DMS79 (cell line): ENCODE results near the gene BHLHE40.

ENCODE experiments used
- DNase-seq: peaks from one replicate; lab custom pipeline; 2025; lab: John Stamatoyannopoulos, UW

The BHLHE40 gene

DNA sequence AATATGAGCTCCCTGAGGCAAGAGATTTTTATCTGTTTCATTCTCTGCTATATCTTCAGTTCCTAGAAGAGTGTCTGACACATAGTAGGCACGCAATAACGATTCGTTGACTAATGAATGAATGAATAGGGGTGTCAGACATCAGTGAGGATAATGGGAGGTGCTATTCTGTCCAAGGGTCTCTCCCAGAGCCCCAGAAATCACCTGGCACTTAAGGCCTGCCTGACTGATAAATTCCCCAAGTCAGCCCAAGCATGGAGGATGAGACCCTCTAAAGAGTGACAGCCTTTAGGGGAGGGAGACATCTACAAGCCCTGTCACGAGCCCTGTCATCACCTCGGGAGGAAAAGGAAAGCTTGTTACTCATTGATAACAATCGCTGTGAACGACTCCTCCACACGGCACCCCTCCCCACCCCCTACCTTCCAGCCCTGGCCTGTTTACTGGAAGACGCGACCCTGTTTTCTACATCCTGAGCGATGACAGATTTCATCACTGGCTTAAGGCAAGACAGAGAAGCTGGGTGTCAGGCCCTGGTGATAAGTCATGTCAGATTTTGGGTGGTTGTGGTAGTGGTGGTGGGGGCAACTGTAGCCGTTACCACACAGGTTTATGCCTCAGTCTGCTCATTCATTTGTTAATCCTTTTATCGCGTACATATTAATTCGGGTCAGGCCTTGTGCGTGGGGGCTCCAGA is 23.1 kb downstream of the BHLHE40 start:
- DNase-seq, result no peak

DNA sequence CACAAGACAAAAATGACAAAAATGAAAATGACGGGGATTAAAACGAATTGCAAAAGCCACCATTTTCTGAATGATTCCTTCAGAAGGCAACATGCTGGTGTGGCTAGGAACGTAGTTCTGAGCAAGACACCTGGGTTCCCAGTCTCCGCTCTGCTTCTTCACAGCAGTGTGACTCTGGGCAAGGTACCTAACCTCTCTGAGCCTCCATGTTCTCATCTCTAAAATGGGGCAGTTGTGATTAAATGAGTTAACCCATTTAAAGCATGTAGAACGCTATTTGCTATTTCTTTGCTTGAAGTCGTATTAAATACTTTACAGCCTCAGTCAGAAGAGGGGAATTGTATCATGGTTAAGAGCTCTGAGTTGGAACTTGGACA is 23.6 kb downstream of the BHLHE40 start:
- no peak for DNase-seq

DNA sequence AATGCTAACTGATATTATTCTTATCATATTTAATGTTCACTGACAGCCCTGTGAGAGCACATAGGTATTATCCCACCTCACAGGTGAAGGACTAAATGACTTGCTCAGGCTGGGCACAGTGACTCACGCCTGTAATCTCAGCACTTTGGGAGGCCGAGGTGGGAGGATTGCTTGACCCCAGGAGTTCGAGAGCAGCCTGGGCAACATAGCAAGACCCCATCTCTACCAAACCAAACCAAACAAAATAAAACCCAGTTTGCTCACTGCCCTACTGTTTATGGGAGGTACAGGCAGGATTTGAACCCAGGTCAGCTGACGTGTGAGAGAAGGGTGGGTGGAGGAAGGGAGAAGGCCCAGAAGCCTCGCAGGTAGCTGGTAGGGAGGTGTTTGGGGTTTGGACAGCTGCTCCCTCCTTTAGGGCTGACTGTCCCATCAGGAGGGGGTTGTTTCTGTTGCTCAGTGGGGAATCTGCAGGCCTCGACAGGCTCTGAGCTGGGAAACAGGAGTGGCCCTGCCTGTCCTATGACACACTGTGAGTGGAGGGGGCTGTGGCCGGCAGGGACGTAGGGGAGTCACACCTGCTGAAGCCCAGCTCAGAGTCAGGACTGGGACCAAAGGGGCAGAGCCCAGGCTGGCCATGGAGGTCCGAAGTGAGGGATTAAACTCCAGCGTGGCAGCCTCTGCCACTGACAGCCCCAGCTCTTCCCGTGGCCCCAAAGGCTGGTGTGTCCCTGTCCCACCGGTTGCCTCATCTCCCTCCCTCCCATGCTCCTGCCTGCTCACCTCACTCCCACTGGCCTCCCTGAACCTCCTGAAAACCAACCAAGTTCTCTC is 25.3 kb downstream of the BHLHE40 start:
- DNase-seq, result no peak

DNA sequence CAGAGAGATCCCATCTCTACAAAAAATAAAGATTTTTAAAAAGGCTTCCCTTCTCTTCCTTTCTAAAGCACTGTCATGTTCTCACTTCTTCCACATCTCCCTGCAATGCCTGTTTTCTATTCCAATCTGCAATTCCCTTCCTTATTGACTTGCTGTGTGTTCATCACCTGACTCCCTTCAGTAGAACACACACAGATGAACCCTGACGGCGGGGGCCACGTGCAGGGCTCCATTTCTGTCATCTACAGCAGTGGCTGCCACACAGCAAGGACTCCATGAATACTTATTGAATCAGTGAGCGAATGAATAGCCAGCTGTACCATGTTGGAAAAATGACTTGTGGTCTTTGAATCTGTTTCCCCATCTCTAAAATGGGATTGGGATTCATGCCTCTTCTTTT is 26.1 kb downstream of the BHLHE40 start:
- no peak for DNase-seq

DNA sequence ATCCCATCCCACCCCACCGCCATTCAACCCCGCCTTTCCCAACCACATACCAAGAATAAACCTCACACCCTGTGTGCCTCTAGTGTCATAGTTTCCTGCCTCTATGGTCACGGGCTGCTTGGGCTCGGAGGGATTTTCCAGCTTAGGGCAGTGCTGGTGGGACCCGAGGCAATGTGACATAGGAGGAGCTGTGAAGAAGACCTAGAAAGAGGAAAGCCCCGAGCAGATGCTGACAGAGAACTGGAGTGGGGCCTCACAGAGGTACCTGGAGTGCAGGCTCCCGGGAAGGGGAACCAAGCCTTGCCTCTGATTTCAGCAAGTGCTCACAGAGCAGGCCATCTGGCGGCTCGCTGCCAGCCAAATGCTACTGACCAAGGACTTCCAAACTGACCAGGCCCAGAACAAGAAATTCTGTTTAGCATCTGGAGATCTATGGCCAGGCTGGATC is 27.5 kb downstream of the BHLHE40 start:
- DNase-seq, result no peak

DNA sequence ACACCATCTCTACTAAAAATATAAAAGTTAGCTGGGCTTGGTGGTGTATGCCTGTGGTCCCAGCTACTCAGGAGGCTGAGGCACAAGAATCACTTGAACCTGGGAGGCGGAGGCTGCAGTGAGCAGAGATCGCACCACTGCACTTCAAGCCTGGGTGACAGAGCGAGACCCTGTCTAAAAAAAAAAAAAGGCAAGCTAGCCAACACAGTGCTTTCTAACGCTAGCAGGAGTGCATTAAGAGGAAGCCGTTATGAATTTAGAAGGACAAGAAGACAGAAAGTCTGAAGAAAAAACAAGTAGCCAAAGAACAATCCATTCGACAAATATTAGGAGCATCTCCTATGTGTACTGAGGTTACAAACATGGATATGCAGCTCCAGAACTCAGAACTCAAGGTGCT is 28.6 kb downstream of the BHLHE40 start:
- DNase-seq, result no peak

DNA sequence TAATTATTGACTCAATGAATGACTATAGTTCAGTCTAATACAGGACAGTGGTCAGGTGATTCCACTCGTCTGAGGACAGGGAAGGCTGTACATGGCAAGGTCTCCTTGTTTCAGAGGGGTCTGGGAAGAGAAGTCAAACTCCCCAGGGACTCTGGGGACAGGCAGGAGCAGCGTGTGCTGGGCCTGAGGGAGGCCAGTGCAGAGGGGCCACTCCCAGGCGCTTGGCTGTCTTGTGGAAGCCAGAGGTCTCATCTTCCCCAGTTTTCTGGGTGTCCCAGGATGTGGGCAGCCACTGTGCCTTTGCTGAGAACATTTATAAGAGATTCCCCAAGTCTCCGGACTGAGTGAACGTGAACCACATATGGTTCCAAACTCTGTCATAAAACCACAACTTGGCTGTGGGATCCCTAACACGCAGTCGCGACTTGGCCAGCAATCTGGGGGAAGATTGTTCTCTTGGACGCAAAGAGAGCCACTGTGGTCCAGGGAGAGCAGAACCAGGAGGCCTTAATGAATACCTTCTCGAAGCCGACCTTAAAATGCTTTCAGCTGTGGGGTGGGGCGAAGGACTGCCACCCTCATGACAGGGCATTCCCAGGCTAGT is 30.4 kb downstream of the BHLHE40 start:
- no peak for DNase-seq

DNA sequence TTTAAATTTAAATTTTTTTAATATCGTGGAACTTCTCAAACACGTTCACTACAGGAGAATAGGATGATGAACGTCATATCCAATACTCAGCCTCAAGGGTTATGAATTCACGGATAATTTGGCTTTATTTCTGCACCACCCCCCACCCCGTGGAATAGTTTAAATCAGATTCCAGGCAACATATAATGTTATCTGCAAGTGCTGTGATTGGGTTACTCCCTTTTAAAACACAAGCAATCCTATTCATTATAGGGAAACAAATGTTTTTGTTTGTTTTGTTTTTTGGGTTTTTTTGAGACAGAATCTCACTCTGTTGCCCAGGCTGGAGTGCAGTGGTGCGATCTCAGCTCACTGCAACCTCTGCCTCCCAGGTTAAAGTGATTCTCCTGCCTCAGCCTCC is 30.9 kb downstream of the BHLHE40 start:
- no peak for DNase-seq

DNA sequence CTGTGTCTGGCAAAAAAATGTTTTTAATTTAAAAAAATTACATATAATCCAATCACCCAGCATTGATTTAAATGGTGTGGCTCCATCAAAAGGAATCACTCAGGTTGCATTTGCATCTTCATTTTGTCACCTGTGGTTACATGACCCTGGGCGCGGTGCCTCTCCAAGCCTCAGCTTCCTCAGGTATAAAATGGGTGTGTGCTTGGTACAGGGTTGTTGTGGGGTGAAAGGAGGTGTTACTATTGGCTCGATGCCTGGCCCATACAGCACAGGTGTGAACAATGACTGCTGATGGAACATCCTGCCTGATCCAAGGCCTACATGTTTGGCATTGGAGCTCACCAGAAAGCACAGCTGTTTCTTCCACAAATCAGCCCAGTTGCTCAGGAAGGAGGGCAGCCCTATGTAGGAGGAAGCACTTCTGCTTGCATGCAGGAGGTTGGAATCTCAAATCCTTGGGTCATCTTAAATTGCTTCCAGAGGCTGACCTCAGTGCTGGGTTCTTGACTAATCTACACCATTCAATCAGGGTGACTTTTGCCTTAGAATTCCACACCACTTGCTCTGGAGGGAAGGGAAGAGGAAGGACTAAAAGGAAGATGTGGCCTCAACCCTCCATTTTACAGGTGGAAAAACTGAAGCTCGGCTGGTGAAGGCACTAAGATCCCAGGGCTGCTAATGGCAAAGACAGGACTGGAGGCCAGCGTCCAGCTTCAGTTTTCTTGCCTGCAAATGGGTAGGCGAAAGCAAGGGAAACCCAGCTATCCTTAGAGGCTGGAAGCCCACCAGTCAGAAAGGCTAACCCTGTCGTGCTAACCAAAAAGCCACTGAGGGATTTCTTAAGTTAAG is 31.7 kb downstream of the BHLHE40 start:
- DNase-seq, result no peak

DNA sequence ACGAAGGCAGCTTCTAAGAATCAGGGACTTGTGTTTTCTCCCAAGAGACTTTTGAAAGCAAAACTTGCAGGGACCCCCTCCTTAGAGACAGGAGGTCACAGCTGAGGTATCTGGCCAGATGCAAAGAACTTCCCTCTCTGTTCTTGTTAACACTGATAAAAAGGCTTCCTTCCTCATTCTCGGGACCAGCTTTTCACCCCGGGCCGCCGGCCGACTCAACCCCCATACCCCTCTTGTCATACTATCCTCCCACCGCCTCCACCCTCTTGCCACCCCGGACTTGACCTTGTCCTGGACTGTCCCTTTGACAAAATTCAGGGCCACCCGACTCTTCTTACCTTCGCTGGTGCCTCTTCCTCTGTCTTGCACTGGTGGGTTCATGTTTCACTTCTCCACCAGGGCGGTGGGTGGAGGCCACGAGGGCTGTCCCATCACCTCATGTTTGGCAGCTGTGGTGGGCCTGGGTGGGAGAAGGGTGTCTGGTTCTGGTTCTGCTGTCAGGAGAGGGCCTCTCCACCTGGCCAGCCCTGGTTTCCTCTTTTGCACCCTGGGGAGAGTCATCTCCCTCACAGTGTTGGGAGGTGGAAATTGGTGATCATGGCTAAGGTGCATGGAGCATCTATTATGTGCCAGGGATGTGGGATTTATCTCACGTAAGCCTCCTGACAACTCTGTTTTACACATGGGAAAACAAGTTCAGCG is 32.5 kb downstream of the BHLHE40 start:
- no peak for DNase-seq

DNA sequence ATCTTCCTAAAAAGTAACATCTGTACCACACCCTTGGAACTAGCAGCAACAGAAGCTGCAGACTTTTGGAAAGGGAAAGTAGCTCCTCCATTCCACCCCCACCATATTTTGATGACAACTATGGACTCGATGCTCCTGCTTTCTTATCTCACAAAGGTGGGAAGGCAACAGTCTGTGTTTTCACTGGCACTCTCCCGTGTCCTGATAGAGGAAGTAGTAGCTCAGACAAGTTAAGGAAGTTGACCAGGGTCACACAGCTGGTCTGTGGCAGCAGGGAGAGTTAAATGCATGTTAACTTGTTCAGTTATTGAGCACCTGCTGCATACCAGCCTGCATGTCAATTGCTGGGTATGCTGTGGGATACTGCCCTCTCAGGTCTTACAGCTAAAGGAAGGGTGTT is 33.1 kb downstream of the BHLHE40 start:
- no peak for DNase-seq

DNA sequence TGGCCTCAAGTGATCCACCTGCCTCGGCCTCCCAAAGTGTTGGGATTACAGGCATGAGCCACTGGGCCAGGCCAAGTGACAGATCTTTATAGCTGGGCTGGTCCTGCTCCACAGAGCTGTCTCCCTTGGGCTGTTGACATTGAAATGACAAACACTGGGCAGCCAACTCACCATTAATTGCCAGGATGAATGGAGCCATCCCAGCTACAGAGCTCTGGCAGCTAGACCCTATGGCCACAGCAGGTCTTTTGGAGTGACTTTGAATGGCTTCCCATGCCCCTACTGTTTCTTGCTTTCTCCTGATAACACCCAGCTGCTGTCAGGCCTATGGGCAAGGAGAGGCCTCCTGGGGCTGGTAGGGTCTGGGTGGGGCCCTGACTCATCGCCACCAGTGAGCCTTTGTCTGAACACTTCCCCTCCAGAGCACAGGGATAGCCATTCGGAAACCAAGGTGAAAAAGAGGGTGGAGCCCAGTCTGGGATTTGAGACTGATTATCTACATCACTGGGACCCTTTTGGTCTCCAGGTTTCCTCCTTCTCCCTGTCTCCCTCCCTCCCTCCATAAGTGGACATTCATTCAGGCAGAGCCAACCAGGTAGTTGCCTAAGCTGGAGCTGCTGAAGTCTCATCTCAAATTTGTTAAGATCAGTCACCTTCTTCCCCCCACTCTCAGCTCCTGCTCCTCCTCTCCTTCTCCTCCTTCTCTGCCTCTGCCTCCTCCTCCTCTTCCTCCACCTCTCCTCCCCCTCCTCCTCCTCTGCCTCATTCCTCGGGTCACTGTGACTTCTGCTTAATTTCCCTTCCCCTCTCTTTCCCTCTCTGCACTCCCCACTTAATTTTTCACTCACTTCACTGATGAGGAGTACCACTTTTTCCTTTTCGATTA is 34.0 kb downstream of the BHLHE40 start:
- no peak for DNase-seq

DNA sequence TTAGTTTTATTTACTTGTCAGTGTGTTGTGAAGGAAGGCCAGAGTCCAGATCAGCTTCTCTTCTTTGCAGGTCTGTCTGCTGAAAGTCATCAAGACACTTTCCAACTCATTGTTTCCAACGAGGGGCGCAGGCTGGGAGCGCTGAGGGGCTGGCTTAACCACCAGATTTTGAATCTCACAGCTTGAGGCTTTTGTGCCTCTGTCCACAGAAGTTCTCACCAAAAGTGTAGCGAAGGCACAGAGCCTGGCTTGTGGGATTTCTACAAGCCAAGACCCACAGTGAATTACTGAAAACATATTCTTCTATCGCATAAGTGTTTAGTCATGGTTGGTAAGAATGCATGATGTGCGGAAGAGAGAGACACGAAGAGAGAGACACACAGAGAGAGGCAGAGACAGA is 35.2 kb downstream of the BHLHE40 start:
- no peak for DNase-seq

DNA sequence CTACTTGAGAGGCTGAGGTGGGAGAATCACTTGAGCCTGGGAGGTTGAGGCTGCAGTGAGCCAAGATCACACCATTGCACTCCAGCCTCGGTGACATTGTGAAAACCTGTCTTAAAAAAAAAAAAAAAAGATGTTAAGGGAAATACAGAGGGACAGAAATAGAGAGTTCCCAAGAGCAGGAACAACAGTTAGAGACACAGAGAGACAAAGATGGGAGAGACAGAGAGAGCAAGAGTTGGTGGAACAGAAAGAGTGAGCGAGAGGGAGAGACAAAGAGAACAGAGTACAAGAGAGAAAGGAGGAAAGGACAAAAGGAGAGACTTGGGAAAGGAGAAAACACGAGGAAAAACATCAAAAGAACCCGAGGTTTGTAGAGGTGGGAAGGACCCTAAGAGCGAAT is 35.8 kb downstream of the BHLHE40 start:
- DNase-seq, result no peak

DNA sequence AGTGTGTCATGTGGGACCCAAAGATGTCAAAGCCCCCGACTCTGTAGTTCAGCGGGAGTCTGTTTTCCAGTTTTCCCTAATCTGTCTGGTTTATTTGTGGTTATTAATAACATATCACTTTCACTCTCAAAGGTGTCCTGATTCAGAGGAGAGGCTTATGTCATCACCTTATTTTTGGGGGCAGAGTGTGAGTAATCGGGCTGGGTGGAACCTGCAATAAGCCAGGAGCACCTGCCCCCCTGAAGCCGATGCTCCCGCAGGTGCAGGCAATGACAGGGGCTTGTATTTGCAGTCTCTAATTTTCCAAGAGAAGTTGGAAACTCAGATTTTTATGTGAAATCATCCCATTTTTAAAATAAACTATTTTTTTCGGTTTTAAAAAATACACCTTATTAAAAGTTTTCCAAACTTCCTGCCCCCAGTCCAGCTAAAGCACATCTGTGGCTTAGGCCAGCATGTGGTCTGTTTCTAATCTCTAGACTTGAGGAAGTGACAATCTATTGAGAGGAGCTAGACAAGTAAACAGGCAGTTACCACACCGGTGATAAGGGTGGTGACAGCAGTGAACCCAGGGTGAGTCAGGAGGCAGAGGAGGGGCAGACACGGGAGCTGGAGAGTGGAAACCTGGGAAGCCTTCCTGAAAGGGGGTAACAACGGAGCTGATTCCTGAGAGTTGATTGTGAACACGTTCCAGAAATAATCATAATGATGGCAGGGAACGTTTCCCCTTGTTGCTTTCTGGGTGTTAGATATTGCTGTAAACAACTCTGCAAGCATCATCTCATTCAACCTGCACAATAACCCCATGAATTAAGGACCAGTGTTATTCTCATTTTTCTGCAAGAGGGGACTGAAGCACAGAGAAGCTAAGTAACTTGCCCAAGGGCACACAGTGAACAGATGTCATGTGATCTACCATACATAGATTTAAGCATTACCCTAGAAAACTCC is 37.2 kb downstream of the BHLHE40 start:
- DNase-seq, result no peak

DNA sequence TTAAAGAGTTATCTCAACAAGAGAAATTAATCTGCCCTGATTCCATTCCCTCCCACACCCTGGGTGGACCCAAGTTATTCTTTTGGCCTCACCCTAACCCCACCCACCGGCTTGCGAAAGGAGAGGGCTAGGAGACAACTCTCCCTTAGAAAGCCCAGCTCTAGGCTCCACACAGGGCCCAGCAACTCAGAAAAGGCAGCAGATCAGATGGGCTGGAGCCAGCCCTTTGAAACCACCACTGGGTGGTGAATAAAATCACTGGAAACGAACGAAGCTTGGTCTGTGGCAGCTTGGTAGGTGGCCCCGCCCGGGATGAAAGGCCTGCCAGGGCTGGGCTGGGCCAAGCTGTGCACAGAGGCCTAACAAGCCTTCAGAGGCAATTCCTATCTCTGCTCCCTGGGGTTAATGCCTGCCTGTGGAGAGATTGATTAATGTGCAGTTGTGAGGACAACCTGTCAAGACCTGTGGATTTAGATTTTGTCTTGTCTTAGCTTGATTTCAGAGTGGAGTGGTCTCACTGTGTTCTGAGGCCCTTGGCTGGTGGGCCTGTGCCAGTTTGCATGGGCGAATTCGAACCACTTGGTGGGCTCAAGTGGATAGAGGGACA is 38.8 kb downstream of the BHLHE40 start:
- no peak for DNase-seq

DNA sequence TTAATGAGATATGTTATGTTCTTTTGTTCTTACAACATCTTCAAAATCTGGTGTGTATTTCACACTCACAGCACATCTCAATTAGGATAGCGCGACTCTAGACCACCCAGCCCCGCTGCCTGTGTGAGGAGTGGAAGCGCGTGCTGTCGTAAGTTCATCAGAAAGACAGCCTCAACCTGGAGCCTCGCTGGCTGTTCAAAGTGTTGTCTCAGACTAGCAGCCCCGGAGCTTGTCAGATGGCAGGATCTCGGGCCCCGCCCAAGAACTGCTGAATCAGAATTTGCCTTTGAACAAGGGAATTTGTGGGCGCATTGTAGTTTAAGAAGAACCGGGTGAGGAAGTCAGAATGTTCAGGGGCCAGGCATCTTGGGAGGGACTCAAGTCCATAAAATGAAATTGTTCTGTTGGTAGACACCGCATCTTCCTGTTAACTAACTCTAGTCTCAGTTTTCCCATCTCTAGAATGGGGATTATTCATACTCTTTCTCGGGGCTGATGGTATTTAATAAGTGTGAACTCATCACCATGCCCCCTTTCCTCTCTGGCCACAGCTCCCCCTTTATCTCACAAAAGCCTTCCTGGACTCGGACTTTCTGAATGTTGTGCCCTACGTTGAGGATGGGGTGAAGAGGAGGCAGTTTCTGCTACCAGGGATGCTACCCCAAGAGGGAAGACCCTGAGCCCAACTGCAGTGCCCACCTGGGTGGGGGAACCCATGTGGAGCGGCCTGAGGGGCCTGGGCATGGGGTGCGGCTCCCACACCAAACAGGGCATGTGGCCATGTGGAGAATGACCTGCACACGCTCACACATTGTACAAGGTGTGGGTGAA is 40.4 kb downstream of the BHLHE40 start:
- DNase-seq, result no peak

DNA sequence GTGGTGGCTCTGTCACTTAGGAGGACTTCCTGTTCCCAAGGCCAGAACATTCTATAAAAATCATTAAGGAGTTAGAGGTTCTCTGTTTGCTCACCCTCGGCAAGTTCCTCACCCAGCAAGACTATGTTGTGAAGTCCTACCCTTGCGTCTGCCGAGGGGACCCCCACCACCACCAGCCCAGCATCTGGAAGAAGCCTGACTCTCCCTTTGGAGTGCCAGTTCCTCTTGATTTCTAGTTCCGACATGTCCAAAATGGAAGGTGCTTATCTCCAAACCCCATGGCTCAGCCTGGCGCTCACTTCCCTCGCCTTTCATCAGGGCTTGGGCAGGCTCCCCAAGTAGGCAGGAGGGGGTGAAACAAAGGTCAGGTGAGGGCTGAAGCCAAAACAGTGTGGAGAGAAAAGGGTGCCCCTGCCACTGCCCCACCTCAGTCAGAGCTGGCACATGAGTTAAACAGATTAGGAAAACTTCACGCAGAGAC is 41.0 kb downstream of the BHLHE40 start:
- DNase-seq, result no peak
